Hepatocyte (in vitro differentiated cells): ENCODE measurements around the gene NAV1. TPM values are rescaled to one million over a fixed set of nuclear protein-coding genes. Genes with fewer than 3 reads are reported as not detected.

Source experiments
- DNase-seq: peaks from one replicate; pipeline ENCODE4 v3.0.0-alpha.2; 2016; ENCODE audit warnings: low spot score
- H2AFZ ChIP-seq: fragments of 200-600 bp; sonication (generic); 2 replicates; pipeline ENCODE4 v1.6.0; 2016; ENCODE audit warnings: antibody characterized with exemption, mild to moderate bottlenecking
- H3K27ac ChIP-seq: fragments of 200-600 bp; sonication (generic); 2 replicates; pipeline ENCODE4 v1.5.1; 2016; ENCODE audit warnings: mild to moderate bottlenecking
- H3K27me3 ChIP-seq: fragments of 200-600 bp; sonication (generic); 2 replicates; pipeline ENCODE4 v1.6.1; 2016
- H3K36me3 ChIP-seq: fragments of 200-600 bp; sonication (generic); replicated peaks from 2 replicates; pipeline ENCODE4 v1.5.1; 2016; ENCODE audit warnings: low read depth; ENCODE audit not compliant: insufficient read depth
- H3K4me1 ChIP-seq: fragments of 200-600 bp; sonication (generic); 2 replicates; pipeline ENCODE4 v1.5.1; 2016; ENCODE audit warnings: mild to moderate bottlenecking, moderate library complexity; ENCODE audit not compliant: insufficient read depth
- H3K4me2 ChIP-seq: fragments of 200-600 bp; sonication (generic); 2 replicates; pipeline ENCODE4 v1.6.0; 2016
- H3K4me3 ChIP-seq: fragments of 200-600 bp; sonication (generic); 2 replicates; pipeline ENCODE4 v1.5.1; 2016; ENCODE audit warnings: mild to moderate bottlenecking
- H3K79me2 ChIP-seq: fragments of 200-600 bp; sonication (generic); 2 replicates; pipeline ENCODE4 v1.6.0; 2017; ENCODE audit warnings: mild to moderate bottlenecking
- H3K9me2 ChIP-seq: fragments of 200-600 bp; sonication (generic); replicated peaks from 2 replicates; pipeline ENCODE4 v1.6.0; 2017; ENCODE audit warnings: mild to moderate bottlenecking; ENCODE audit not compliant: insufficient read depth
- H3K9me3 ChIP-seq: fragments of 200-600 bp; sonication (generic); 2 replicates; pipeline ENCODE4 v1.5.1; 2016; ENCODE audit warnings: low read depth, mild to moderate bottlenecking
- H4K20me1 ChIP-seq: fragments of 200-600 bp; sonication (generic); 2 replicates; pipeline ENCODE4 v1.6.0; 2016; ENCODE audit warnings: mild to moderate bottlenecking; ENCODE audit not compliant: insufficient read depth, poor library complexity, severe bottlenecking
- EZH2 ChIP-seq: fragments of 200-600 bp; sonication (generic); IDR thresholded peaks from 2 replicates; pipeline ENCODE4 v1.6.1; 2016; ENCODE audit warnings: antibody characterized with exemption, mild to moderate bottlenecking, borderline replicate concordance
- EZH2phosphoT487 ChIP-seq: fragments of 200-600 bp; sonication (generic); IDR thresholded peaks from one replicate; pipeline ENCODE4 v1.6.1; 2018; ENCODE audit warnings: antibody characterized with exemption, mild to moderate bottlenecking, low read depth, moderate library complexity; ENCODE audit not compliant: unreplicated experiment, severe bottlenecking
- WGBS: methylation state at CpG from one replicate; pipeline ENCODE4 v1.1.6; 2016; ENCODE audit warnings: low lambda C conversion rate; ENCODE audit errors: missing lambda C conversion rate; 5-methylcytosine and 5-hydroxymethylcytosine counted together
- polyA plus RNA-seq: library from polyadenylated mRNA; unstranded; fragments of >200 nt; fragmentation: Nextera tagmentation; extraction: Ambion mirVana; gene quantifications from 2 replicates; pipeline ENCODE4 v1.2.1, GENCODE V29; 2016
- total RNA-seq: library from RNA; depleted of rRNA; stranded (reverse); fragments of >200 nt; gene quantifications from 2 replicates; pipeline ENCODE4 v1.2.3, GENCODE V29; 2014
- TF ChIP-seq, protein P1 (sequence below): fragments of 200-600 bp; sonication (generic); IDR thresholded peaks from 2 replicates; pipeline ENCODE4 v1.5.1; 2016; ENCODE audit warnings: antibody characterized with exemption, mild to moderate bottlenecking; ENCODE audit not compliant: poor library complexity

NAV1 gene
- total and polyA plus RNA-seq, 2 experiments from 2014 or later = 15.2 to 18.3 TPM

DNA sequence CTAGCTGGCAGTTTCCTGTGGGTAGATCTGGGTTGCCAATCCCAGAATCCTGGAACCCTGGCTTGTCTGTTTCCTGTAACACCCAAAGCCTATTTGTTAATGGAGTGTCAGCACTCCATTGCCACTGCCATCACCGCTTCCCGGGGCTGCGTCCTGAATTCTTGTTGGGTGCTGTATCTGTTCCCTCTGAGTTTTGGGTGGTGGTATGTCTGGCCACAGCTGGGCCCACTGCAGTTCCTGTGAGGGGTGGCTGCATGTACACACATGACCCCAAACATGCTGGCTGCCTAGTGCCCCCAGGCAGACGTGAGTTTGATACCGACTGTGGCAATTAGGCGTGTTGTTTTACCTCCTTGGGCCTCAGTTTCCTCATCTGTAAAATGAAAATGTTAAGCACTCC, 29.3 kb downstream of the NAV1 start:
- Histone ChIP-seq H3K36me3 (no peaks in the 10 kb centered on the region), H2AFZ (no peak overlapping the region), H3K4me2 (no peak overlapping the region), H4K20me1 (no peaks in the 10 kb centered on the region), H3K79me2 (no peaks in the 10 kb centered on the region), H3K27me3 (no peaks in the 10 kb centered on the region), H3K9me3 (no peaks in the 10 kb centered on the region), H3K4me3 (no peak overlapping the region), H3K4me1 (no peaks in the 10 kb centered on the region), H3K27ac (no peak overlapping the region), H3K9me2 (no peaks in the 10 kb centered on the region)
- no peak for DNase-seq
- WGBS = 93% methylated on average over 6 of the region's 6 CpGs
- TF ChIP-seq EZH2phosphoT487 (no peak), EZH2 (no peak)
- TF ChIP-seq, protein P1, sequence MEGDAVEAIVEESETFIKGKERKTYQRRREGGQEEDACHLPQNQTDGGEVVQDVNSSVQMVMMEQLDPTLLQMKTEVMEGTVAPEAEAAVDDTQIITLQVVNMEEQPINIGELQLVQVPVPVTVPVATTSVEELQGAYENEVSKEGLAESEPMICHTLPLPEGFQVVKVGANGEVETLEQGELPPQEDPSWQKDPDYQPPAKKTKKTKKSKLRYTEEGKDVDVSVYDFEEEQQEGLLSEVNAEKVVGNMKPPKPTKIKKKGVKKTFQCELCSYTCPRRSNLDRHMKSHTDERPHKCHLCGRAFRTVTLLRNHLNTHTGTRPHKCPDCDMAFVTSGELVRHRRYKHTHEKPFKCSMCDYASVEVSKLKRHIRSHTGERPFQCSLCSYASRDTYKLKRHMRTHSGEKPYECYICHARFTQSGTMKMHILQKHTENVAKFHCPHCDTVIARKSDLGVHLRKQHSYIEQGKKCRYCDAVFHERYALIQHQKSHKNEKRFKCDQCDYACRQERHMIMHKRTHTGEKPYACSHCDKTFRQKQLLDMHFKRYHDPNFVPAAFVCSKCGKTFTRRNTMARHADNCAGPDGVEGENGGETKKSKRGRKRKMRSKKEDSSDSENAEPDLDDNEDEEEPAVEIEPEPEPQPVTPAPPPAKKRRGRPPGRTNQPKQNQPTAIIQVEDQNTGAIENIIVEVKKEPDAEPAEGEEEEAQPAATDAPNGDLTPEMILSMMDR = no peak

DNA sequence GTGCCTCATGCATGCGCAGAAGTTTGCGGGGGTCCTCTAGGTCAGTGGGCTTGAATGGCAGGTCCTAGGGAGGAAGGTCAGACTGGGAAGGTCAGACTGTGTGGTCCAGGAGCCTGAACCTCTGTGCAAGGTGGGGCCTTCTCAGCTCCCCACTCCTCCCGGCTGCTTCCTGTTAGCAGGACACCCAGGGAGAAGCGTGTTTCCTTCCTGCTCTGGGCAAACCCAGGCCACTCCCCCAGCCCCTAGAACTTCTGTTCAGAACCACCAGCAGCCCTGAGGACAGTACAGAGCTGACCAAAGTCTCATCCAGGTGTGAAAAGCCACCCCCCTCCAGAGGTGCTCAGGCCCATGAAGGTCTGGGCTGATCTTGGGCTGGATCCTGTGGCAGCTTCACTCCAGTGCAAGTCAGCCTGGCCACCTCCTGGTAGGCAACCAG, 29.9 kb downstream of the NAV1 start:
- H3K79me2 ChIP-seq = no peaks in the 10 kb centered on the region

DNA sequence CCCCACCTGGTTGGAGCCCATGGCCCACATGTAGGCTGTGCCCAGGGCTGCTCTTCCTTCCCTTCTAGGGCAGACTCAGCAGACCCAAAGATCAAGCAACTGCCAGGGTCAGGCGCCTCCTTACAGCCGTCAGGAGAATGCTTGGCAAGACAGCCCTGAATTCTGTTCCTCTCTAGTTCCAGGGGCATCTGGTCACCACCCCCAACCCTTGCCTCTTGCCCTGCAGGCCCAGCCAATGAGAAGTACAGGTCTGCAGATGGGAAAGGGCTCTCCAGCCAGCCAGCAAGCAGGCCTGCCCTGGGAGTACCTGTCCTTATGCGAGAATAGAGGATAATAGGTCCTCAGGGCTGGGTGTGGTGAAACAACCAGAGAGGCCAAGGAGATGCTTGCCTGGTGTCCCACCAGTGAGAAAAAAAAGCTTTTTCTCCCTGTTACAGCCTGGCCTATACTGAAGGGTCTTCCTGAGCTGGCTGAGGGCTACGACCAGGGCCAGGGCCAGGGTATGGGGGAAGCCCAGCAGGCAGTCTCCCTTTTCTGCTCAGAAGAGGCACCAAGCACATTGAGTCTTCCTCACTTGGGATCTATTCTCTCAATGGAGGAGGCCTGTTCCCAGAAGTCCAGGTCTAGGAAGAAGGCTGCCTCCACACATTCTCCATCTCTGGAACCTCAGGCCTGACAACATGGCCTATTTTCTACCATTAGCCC, 31.4 kb downstream of the NAV1 start:
- no peak for DNase-seq
- Histone ChIP-seq H3K36me3 (no peaks in the 10 kb centered on the region), H3K4me2 (no peak overlapping the region), H3K9me2 (no peaks in the 10 kb centered on the region), H3K27ac (no peak overlapping the region), H3K4me3 (no peak overlapping the region), H3K27me3 (no peaks in the 10 kb centered on the region), H3K79me2 (no peaks in the 10 kb centered on the region), H2AFZ (no peak overlapping the region), H3K9me3 (no peaks in the 10 kb centered on the region), H3K4me1 (no peaks in the 10 kb centered on the region), H4K20me1 (no peaks in the 10 kb centered on the region)
- TF ChIP-seq EZH2phosphoT487 = no peak
- TF ChIP-seq, protein P1 = no peak
- no peak for TF ChIP-seq EZH2
- 97% methylated on average over 4 of the region's 4 CpGs for WGBS

More for the DNA sequence above, 29.9 kb downstream of the NAV1 start:
- H4K20me1 ChIP-seq = no peaks in the 10 kb centered on the region
- no peaks in the 10 kb centered on the region for H3K36me3 ChIP-seq
- TF ChIP-seq EZH2 (no peak), EZH2phosphoT487 (no peak)
- TF ChIP-seq, protein P1 = no peak
- no peak for DNase-seq
- WGBS = 72% methylated on average over 4 of the region's 4 CpGs
- H3K9me2 ChIP-seq = no peaks in the 10 kb centered on the region
- no peaks in the 10 kb centered on the region for H3K4me1 ChIP-seq
- no peaks in the 10 kb centered on the region for H3K9me3 ChIP-seq
- H2AFZ ChIP-seq = no peak overlapping the region
- no peak overlapping the region for H3K4me2 ChIP-seq
- no peak overlapping the region for H3K4me3 ChIP-seq
- H3K27me3 ChIP-seq = no peaks in the 10 kb centered on the region
- H3K27ac ChIP-seq = no peak overlapping the region
